H1 (cell line): Measurements from ENCODE around the gene MYG1. TPM values are rescaled to one million over a fixed set of nuclear protein-coding genes. Genes with fewer than 3 reads are reported as not detected.

Source experiments
- CTCF ChIA-PET: fragments of 300-600 bp; sonication (Branson Sonifier 250); formaldehyde crosslinking; loops from one replicate; lab custom pipeline; 2021; ENCODE audit not compliant: partially characterized antibody; lab: Charles Lee
- POLR2A ChIA-PET: fragments of 300-600 bp; sonication (Branson Sonifier 250); formaldehyde crosslinking; loops from one replicate; lab custom pipeline; 2021; ENCODE audit warnings: inconsistent platforms; ENCODE audit not compliant: partially characterized antibody; lab: Charles Lee
- DNase-seq, 2 experiments: peaks; one replicate each; pipeline versions ENCODE4 v3.0.0 to v3.0.0-alpha.2; 2010 to 2022; ENCODE audit warnings: low spot score in 2 of 2, low read depth in 1 of 2, mixed read lengths in 1 of 2
- FAIRE-seq: peaks from 2 replicates; lab custom pipeline; 2011; peaks lifted over from hg19 to GRCh38; lab: Jason Lieb, UNC
- H2AFZ ChIP-seq: 2 replicates; pipeline ENCODE4 v1.8.1; 2012; ENCODE audit warnings: low read length, inconsistent platforms
- H2AK5ac ChIP-seq: 2 replicates; pipeline ENCODE4 v1.6.1; 2013; ENCODE audit warnings: low read depth, low read length
- H2BK120ac ChIP-seq: replicated peaks from 2 replicates; pipeline ENCODE3; 2013; ENCODE audit warnings: low read depth, low read length, inconsistent platforms
- H2BK12ac ChIP-seq: 2 replicates; pipeline ENCODE4 v1.6.1; 2013; ENCODE audit warnings: low read depth, low read length
- H2BK15ac ChIP-seq: 2 replicates; pipeline ENCODE4 v1.6.1; 2013; ENCODE audit warnings: low read length
- H2BK20ac ChIP-seq: 2 replicates; pipeline ENCODE4 v1.6.1; 2013; ENCODE audit warnings: low read length
- H2BK5ac ChIP-seq: 2 replicates; pipeline ENCODE4 v1.6.1; 2013; ENCODE audit warnings: low read depth, low read length
- H3K14ac ChIP-seq: 2 replicates; pipeline ENCODE4 v1.6.1; 2013; ENCODE audit warnings: inconsistent platforms; ENCODE audit not compliant: insufficient read length
- H3K18ac ChIP-seq: 2 replicates; pipeline ENCODE4 v1.6.1; 2013; ENCODE audit warnings: low read length; ENCODE audit errors: extremely low read depth
- H3K23ac ChIP-seq: 2 replicates; pipeline ENCODE4 v1.6.1; 2013; ENCODE audit warnings: inconsistent platforms; ENCODE audit not compliant: insufficient read length
- H3K23me2 ChIP-seq: 2 replicates; pipeline ENCODE4 v1.6.1; 2013; ENCODE audit warnings: low read depth, low read length
- H3K27ac ChIP-seq: 2 replicates; pipeline ENCODE4 v1.6.1; 2011; ENCODE audit warnings: low read depth, low read length, inconsistent platforms
- H3K27me3 ChIP-seq, 4 experiments: replicated peaks in 1 of 4; 1 replicate in 1 of 4; 2 replicates in 3 of 4; pipeline versions ENCODE4 v1.6.1 to v1.8.1; 2011 to 2013; ENCODE audit warnings: low read length in 3 of 4, mild to moderate bottlenecking in 3 of 4, inconsistent platforms in 2 of 4, mixed read lengths in 2 of 4, moderate library complexity in 1 of 4; ENCODE audit not compliant: control insufficient read depth in 3 of 4, insufficient read depth in 3 of 4; ENCODE audit errors: extremely low read depth in 1 of 4
- H3K36me3 ChIP-seq, 4 experiments: 2 replicates each; pipeline versions ENCODE4 v1.6.1 to v1.8.1; 2011 to 2013; ENCODE audit warnings: mild to moderate bottlenecking in 4 of 4, low read length in 3 of 4, moderate library complexity in 2 of 4, control low read depth in 1 of 4, inconsistent platforms in 1 of 4; ENCODE audit not compliant: insufficient read depth in 4 of 4, control insufficient read depth in 2 of 4
- H3K4ac ChIP-seq: replicated peaks from 2 replicates; pipeline ENCODE3; 2013; ENCODE audit warnings: low read length, low read depth, mixed read lengths, inconsistent platforms; ENCODE audit not compliant: insufficient read length
- H3K4me1 ChIP-seq, 4 experiments: replicated peaks in 1 of 4; 1 replicate in 1 of 4; 2 replicates in 3 of 4; pipeline versions ENCODE4 v1.6.1 to v1.8.1; 2011 to 2013; ENCODE audit warnings: low read length in 3 of 4, inconsistent platforms in 2 of 4, mixed read lengths in 1 of 4; ENCODE audit not compliant: insufficient read depth in 4 of 4, control insufficient read depth in 3 of 4
- H3K4me2 ChIP-seq, 2 experiments: 2 replicates each; pipeline versions ENCODE4 v1.6.1 to v1.8.1; 2011 to 2013; ENCODE audit warnings: low read depth in 2 of 2, low read length in 2 of 2, control low read depth in 1 of 2, inconsistent platforms in 1 of 2, mild to moderate bottlenecking in 1 of 2; ENCODE audit not compliant: insufficient read depth in 1 of 2
- H3K4me3 ChIP-seq, 4 experiments: fragments of 200-600, 300-600 bp in 1 of 4; sonication (generic), shearing (Covaris generic), sonication (Bioruptor Twin) in 1 of 4; 2 replicates each; pipeline versions ENCODE4 v1.5.1 to v1.8.1; 2011 to 2016; ENCODE audit warnings: low read length in 4 of 4, low read depth in 3 of 4, control low read depth in 2 of 4, inconsistent platforms in 2 of 4, mild to moderate bottlenecking in 2 of 4, mixed read lengths in 1 of 4, moderate library complexity in 1 of 4; ENCODE audit not compliant: insufficient read depth in 2 of 4; ENCODE audit errors: extremely low read depth in 1 of 4
- H3K56ac ChIP-seq: replicated peaks from 2 replicates; pipeline ENCODE3; 2013; ENCODE audit warnings: low read depth, mild to moderate bottlenecking, mixed read lengths, low read length, inconsistent platforms; ENCODE audit not compliant: insufficient read length
- H3K79me1 ChIP-seq: 2 replicates; pipeline ENCODE4 v1.6.1; 2013; ENCODE audit warnings: low read depth, low read length, control low read depth
- H3K79me2 ChIP-seq, 2 experiments: 2 replicates each; pipeline versions ENCODE4 v1.6.1 to v1.8.1; 2012 to 2013; ENCODE audit warnings: low read length in 2 of 2, mild to moderate bottlenecking in 2 of 2, inconsistent platforms in 1 of 2; ENCODE audit not compliant: insufficient read depth in 2 of 2, control insufficient read depth in 1 of 2
- H3K9ac ChIP-seq, 4 experiments: replicated peaks in 1 of 4; 1 replicate in 1 of 4; 2 replicates in 3 of 4; pipeline versions ENCODE4 v1.6.1 to v1.8.1; 2011 to 2013; ENCODE audit warnings: low read depth in 3 of 4, low read length in 3 of 4, control low read depth in 2 of 4, mild to moderate bottlenecking in 2 of 4, moderate library complexity in 2 of 4, inconsistent platforms in 1 of 4; ENCODE audit errors: extremely low read depth in 1 of 4
- H3K9me3 ChIP-seq, 2 experiments: 2 replicates each; pipeline versions ENCODE4 v1.6.1 to v1.8.1; 2012 to 2013; ENCODE audit warnings: mild to moderate bottlenecking in 2 of 2, moderate library complexity in 2 of 2, control low read depth in 1 of 2, inconsistent platforms in 1 of 2, low read depth in 1 of 2, low read length in 1 of 2, mixed read lengths in 1 of 2; ENCODE audit not compliant: insufficient read depth in 2 of 2
- H4K20me1 ChIP-seq, 2 experiments: replicated peaks in 1 of 2; 2 replicates each; pipeline versions ENCODE3 to v1.8.1; 2011 to 2013; ENCODE audit warnings: inconsistent platforms in 2 of 2, low read length in 2 of 2, mild to moderate bottlenecking in 1 of 2; ENCODE audit not compliant: insufficient read depth in 2 of 2, control insufficient read depth in 1 of 2
- H4K5ac ChIP-seq: 2 replicates; pipeline ENCODE4 v1.6.1; 2013; ENCODE audit warnings: low read length, low read depth, mixed read lengths, inconsistent platforms; ENCODE audit not compliant: insufficient read length
- H4K8ac ChIP-seq: 2 replicates; pipeline ENCODE4 v1.8.0; 2013; ENCODE audit warnings: mild to moderate bottlenecking, moderate library complexity, low read length, inconsistent platforms; ENCODE audit not compliant: insufficient read depth; ENCODE audit errors: extremely low read depth
- H4K91ac ChIP-seq: replicated peaks from 2 replicates; pipeline ENCODE3; 2013; ENCODE audit warnings: low read length, mixed read lengths, inconsistent platforms; ENCODE audit not compliant: insufficient read length
- CHD2 ChIP-seq: IDR thresholded peaks from 2 replicates; pipeline ENCODE4 v1.6.1; 2012; ENCODE audit warnings: low read length, improper control_type of control experiment
- CTBP2 ChIP-seq: IDR thresholded peaks from 2 replicates; pipeline ENCODE4 v1.7.0; 2011; ENCODE audit warnings: borderline replicate concordance, mild to moderate bottlenecking, moderate library complexity, mixed read lengths, low read length; ENCODE audit not compliant: insufficient read depth, insufficient read length
- HDAC6 ChIP-seq: IDR thresholded peaks from one replicate; pipeline ENCODE4 v1.7.1; 2012; ENCODE audit warnings: low read depth, mild to moderate bottlenecking, inconsistent platforms, low read length, moderate library complexity
- NANOG ChIP-seq: IDR thresholded peaks from 2 replicates; pipeline ENCODE4 v1.6.1; 2011; ENCODE audit warnings: low read length, low read depth, mild to moderate bottlenecking, inconsistent platforms; ENCODE audit not compliant: insufficient read depth, poor library complexity, severe bottlenecking
- RBBP5 ChIP-seq: IDR thresholded peaks from 2 replicates; pipeline ENCODE4 v1.7.1; 2012; ENCODE audit warnings: low read depth, mild to moderate bottlenecking, inconsistent platforms, low read length, moderate library complexity, borderline replicate concordance
- SIX5 ChIP-seq: IDR thresholded peaks from 2 replicates; pipeline ENCODE4 v1.6.1; 2011; ENCODE audit warnings: mild to moderate bottlenecking, low read depth, low read length
- SRF ChIP-seq: IDR thresholded peaks from 2 replicates; pipeline ENCODE4 v1.6.1; 2011; ENCODE audit warnings: mild to moderate bottlenecking, low read depth, low read length, moderate library complexity
- SUZ12 ChIP-seq: fragments of 200-600 bp; sonication (generic); IDR thresholded peaks from 2 replicates; pipeline ENCODE4 v1.6.1; 2012; ENCODE audit warnings: mild to moderate bottlenecking, inconsistent platforms, low read length, moderate library complexity, mixed read lengths
- TBP ChIP-seq: IDR thresholded peaks from 2 replicates; pipeline ENCODE4 v1.6.1; 2011; ENCODE audit warnings: low read depth, low read length, improper control_type of control experiment
- TEAD4 ChIP-seq: IDR thresholded peaks from 2 replicates; pipeline ENCODE4 v1.6.1; 2012; ENCODE audit warnings: low read depth, low read length, inconsistent platforms, mixed read lengths
- WGBS, 2 experiments: shearing (Covaris generic) in 1 of 2; methylation state at CpG; one replicate each; pipeline versions ENCODE4 v1.1.6 to v1.1.7; 2013 to 2015; ENCODE audit warnings: low lambda C conversion rate in 2 of 2, mixed read lengths in 2 of 2, inconsistent platforms in 1 of 2, low coverage in 1 of 2, missing lambda C conversion rate in 1 of 2; ENCODE audit not compliant: insufficient replicate concordance in 2 of 2, insufficient coverage in 1 of 2, insufficient read length in 1 of 2; ENCODE audit errors: extremely low coverage in 1 of 2, missing lambda C conversion rate in 1 of 2; 5-methylcytosine and 5-hydroxymethylcytosine counted together
- polyA plus RNA-seq, 7 experiments: library from polyadenylated mRNA; depleted of rRNA in 3 of 7; stranded (reverse) in 5 of 7; unstranded in 2 of 7; fragments of >200 nt in 5 of 7; fragments of 200-250 nt in 2 of 7; gene quantifications; 1 replicate in 5 of 7; 2 replicates in 1 of 7; 4 replicates in 1 of 7; pipeline versions ENCODE4 v1.2.1 to v1.2.3, GENCODE V29; 2011 to 2013; ENCODE audit warnings: missing spikeins in 2 of 7, mixed read lengths in 2 of 7
- total RNA-seq: library from RNA; stranded (reverse); fragmentation: NEBNext Ultra II Directional; extraction: Animal tissue kit (Norgen Biotek cat#: 25700); gene quantifications from 2 replicates; pipeline ENCODE4 v1.2.1, GENCODE V29; 2021
- TF ChIP-seq, protein P1 (sequence below): IDR thresholded peaks from 2 replicates; pipeline ENCODE4 v1.6.1; 2011; ENCODE audit warnings: low read depth, mild to moderate bottlenecking, low read length; ENCODE audit not compliant: insufficient read depth

The MYG1 gene
- total and polyA plus RNA-seq, 2 of the 8 experiments (the other 6 are each of a cell fraction or from before 2014, with no cell fraction given) = 83.3 to 104 TPM

DNA sequence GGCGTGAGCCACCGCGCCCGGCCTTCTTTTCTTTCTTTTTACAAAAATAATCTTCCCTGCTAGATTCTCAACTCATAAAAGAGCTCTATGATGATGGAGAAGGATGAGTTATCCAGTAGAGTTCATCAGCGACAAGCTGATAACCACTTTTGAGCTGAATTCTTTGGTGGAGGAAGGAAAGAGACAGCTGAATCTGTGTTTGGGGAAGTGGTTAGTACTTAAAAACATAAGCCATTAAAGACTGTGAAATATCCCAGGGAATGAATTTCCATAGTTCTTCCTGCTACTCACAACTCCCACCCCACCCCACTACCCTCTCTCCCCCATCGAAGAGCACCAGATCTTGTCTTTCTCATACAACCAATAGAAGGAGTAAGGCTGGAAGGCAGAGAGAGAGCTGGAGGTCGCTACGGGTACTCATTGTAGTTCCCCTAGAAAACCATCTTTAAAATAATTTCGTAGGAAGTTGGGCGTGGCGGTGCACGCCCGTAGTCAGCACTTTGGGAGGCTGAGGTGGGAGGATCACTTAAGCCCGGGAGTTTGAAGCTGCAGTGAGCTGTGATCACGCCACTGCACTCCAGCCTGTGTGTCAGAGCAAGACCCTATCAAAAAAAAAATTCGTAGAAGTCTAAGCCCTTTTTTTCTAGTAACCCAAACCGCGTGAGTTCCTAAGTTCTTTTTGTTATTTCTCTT is 32.0 kb upstream of the MYG1 start:
- ChIA-PET POLR2A (interaction anchor here (0.6 to 9.3 kb wide), 24 partner anchors 9 to 322 kb away, joined by 3 to 113 read pairs (median 4); partner anchors contain the start of genes AAAS and PFDN5), CTCF (interaction anchor here (0.6 to 23.0 kb wide), 28 partner anchors 9 to 219 kb away, joined by 3 to 654 read pairs (median 5); partner anchors contain the start of genes AAAS, CSAD, MYG1 and PFDN5)
- TF ChIP-seq CHD2 (no peak), TBP (no peak), CTBP2 (no peak), RBBP5 (no peak), SIX5 (no peak), HDAC6 (no peak), SRF (no peak), TEAD4 (no peak), SUZ12 (no peak), NANOG (no peak)
- TF ChIP-seq, protein P1, sequence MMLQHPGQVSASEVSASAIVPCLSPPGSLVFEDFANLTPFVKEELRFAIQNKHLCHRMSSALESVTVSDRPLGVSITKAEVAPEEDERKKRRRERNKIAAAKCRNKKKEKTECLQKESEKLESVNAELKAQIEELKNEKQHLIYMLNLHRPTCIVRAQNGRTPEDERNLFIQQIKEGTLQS = no peak

More for the DNA sequence above, 32.0 kb upstream of the MYG1 start:
- peaks cover 3 to 11% (median 5%) of the 10 kb centered on the region in 4 experiments; a peak in 5 of 7 replicates for H3K4me1 ChIP-seq
- peaks cover 0 to 17% of the 10 kb centered on the region in 2 experiments; a peak in 2 of 4 replicates for H3K79me2 ChIP-seq
- no peak overlapping the region for H2BK20ac ChIP-seq
- H4K91ac ChIP-seq = no peak overlapping the region
- no peak overlapping the region for H2BK15ac ChIP-seq
- no peak overlapping the region for H2BK120ac ChIP-seq
- peaks cover 5% of the 10 kb centered on the region; the same call in 1 of the 2 replicates for H3K23me2 ChIP-seq
- H3K9me3 ChIP-seq = no peaks in the 10 kb centered on the region
- H3K4ac ChIP-seq = no peak overlapping the region
- H4K20me1 ChIP-seq = peaks cover 3 to 4% of the 10 kb centered on the region in 2 experiments
- H2BK5ac ChIP-seq = no peak overlapping the region
- no peak overlapping the region for H4K8ac ChIP-seq
- peaks cover 0 to 2% (median 0%) of the 10 kb centered on the region in 4 experiments; a peak in 1 of 7 replicates for H3K27me3 ChIP-seq
- peak overlapping the region; percentile 78 to 79; a peak in 3 of 4 replicates for H3K4me2 ChIP-seq
- no peak overlapping the region for H2AK5ac ChIP-seq
- peak overlapping the region; percentile 82 to 97 (median 90); a peak in 5 of 8 replicates for H3K4me3 ChIP-seq
- FAIRE-seq (no peak), DNase-seq (no peak)
- H3K79me1 ChIP-seq = peaks cover 16% of the 10 kb centered on the region
- H2BK12ac ChIP-seq = no peak overlapping the region
- no peak overlapping the region for H3K56ac ChIP-seq
- no peak overlapping the region for H3K14ac ChIP-seq
- WGBS, 2 experiments = 77% methylated on average over 18 of the region's 18 CpGs; no CpG with 5 or more reads in 1 of the 2 experiments
- no peak overlapping the region for H3K27ac ChIP-seq
- H3K9ac ChIP-seq = no peak overlapping the region
- H2AFZ ChIP-seq = no peak overlapping the region; the same call in 1 of the 2 replicates
- H3K18ac ChIP-seq = no peak overlapping the region
- H3K23ac ChIP-seq = no peak overlapping the region
- H3K36me3 ChIP-seq = peaks cover 6 to 18% (median 11%) of the 10 kb centered on the region in 4 experiments; a peak in 5 of 8 replicates
- H4K5ac ChIP-seq = no peak overlapping the region
